NOMO-1 treated with dmso at 0.1 percent for 144 hours (cell line): ENCODE measurements around the gene KRT14.

ENCODE experiments used
- DNase-seq: peaks from one replicate; lab custom pipeline; 2025; ENCODE audit not compliant: unreplicated experiment; lab: John Stamatoyannopoulos, UW

KRT14 gene

GRCh38 chr17:41533613-41534012 is 53.1 kb downstream of the KRT14 start:
- DNase-seq: no peak

GRCh38 chr17:41532947-41533570 is 53.6 kb downstream of the KRT14 start:
- DNase-seq: no peak
